GM18498 (cell line): ENCODE data around the gene CD79B.
"Not testable (repeated sequence)": the region's sequence is repeated elsewhere in the genome, so short reads cannot be mapped to it uniquely, and the experiment has no call there.

ENCODE experiments used
- ATAC-seq: cut with Tn5 transposase; IDR thresholded peaks from one replicate; pipeline ENCODE4 v1.9.1; 2021; ENCODE audit warnings: mild to moderate bottlenecking, moderate library complexity; ENCODE audit not compliant: unreplicated experiment

The CD79B gene

DNA sequence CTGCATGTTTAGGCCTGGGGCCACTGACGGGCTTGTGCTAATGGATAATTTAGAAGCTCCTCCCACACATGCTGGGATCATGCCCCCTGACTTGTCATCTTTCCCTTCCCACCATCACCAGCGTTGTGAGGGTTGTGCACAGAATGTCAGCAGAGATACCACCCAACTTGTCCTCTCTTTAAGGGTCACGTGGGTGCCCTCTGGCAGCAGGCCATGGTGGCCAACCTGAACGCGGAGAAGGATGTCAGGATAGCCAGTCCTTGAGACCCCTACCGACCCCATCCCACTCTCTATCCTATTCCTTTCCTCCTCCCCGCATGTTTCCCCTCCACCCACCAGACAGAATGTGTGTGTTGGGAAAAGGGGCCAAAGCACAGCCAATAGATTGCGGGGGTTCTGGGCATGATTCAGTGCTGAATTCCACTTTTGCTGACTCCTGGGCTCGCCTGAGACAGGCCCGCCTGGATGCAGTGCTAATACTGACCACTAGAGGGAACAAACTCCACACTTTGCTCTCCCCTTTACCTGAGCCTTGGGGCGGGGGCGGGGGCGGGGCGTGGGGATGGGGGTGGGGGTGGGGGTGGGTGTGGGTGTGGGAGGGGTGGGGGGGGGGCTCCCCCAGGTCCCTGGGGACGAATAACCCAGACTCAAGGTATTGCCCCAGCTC lies 50.1 kb downstream of the CD79B start, which contains the start of gene GH2:
TSS of gene GH2 (minus strand) at position 10 of the 667 bp plus-strand sequence. CDS start 143 bp downstream, outside the sequence.
- no peak for ATAC-seq

DNA sequence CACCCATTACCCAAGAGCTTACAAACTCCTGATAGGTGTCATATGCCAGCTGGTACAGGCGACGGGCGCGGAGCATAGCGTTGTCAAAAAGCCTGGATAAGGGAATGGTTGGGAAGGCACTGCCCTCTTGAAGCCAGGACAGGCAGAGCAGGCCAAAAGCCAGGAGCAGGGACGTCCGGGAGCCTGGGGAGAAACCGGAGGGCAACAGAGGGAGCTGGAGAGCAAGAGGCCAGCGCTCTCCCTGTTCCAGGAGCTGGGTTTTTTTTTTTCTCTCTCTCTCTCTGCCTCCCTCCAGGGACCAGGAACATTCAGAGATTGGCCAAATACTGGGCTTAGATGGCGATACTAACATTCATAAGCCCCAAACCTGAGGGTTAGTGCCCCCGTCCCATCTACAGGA lies 50.8 kb downstream of the CD79B start:
- not testable (repeated sequence) for ATAC-seq

DNA sequence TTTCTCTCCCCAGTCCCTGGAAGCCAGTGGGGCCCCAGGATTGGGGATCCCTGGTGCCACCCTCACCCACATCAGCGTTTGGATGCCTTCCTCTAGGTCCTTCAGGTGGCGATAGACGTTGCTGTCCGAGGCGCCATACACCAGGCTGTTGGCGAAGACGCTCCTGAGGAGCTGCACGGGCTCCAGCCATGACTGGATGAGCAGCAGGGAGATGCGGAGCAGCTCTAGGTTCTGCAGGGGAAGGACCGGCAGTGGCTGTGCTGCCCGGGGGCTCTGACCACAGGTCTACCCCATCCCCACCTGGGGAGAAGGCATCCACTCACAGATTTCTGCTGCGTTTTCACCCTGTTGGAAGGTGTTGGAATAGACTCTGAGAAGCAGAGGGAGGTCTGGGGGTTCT lies 51.4 kb downstream of the CD79B start:
- no peak for ATAC-seq
